HepG2 (cell line): ENCODE measurements around the gene GPR4. TPM values are rescaled to one million over a fixed set of nuclear protein-coding genes. Genes with fewer than 3 reads are reported as not detected.
A peak's percentile ranks its signal among the peaks of the same experiment; 100 is the strongest.

Experiments
- CAMTA2 ChIP-seq: sonication (generic); formaldehyde crosslinking; IDR thresholded peaks from 2 replicates; pipeline ENCODE4 v1.4.0; 2020; ENCODE audit warnings: mild to moderate bottlenecking, missing genetic modification reagents, borderline replicate concordance
- CCDC6 ChIP-seq: sonication (generic); formaldehyde crosslinking; IDR thresholded peaks from 2 replicates; pipeline ENCODE4 v1.8.1; 2022; ENCODE audit warnings: mild to moderate bottlenecking, missing genetic modification reagents, moderate library complexity
- HOMEZ ChIP-seq: IDR thresholded peaks from 2 replicates; pipeline ENCODE4 v1.6.1; 2016; ENCODE audit warnings: low read depth
- IRX3 ChIP-seq: sonication (generic); formaldehyde crosslinking; IDR thresholded peaks from 2 replicates; pipeline ENCODE4 v1.8.1; 2023; ENCODE audit warnings: mild to moderate bottlenecking, low read depth, missing genetic modification reagents, borderline replicate concordance
- MEIS2 ChIP-seq: sonication (generic); formaldehyde crosslinking; IDR thresholded peaks from 2 replicates; pipeline ENCODE4 v1.9.0; 2021; ENCODE audit warnings: mild to moderate bottlenecking, missing genetic modification reagents
- NR2C2 ChIP-seq: sonication (generic); formaldehyde crosslinking; IDR thresholded peaks from 2 replicates; pipeline ENCODE4 v1.4.0; 2020; ENCODE audit warnings: missing genetic modification reagents, mild to moderate bottlenecking, moderate library complexity, borderline replicate concordance
- PAXIP1 ChIP-seq: sonication (generic); formaldehyde crosslinking; conservative IDR thresholded peaks from 2 replicates; pipeline ENCODE4 v1.4.0; 2020; ENCODE audit warnings: mild to moderate bottlenecking, missing genetic modification reagents, moderate library complexity
- POLR2A ChIP-seq, 2 experiments: IDR thresholded peaks; 2 replicates each; pipeline ENCODE4 v1.6.1; 2011; ENCODE audit warnings: low read depth in 2 of 2, low read length in 2 of 2, mild to moderate bottlenecking in 1 of 2, moderate library complexity in 1 of 2; ENCODE audit not compliant: insufficient read depth in 1 of 2
- SRY ChIP-seq: sonication (generic); formaldehyde crosslinking; IDR thresholded peaks from 2 replicates; pipeline ENCODE4 v1.8.0; 2022; ENCODE audit warnings: mild to moderate bottlenecking, missing genetic modification reagents
- ZNF276 ChIP-seq: sonication (generic); formaldehyde crosslinking; IDR thresholded peaks from 2 replicates; pipeline ENCODE4 v1.4.0; 2020; ENCODE audit warnings: mild to moderate bottlenecking, low read depth, missing genetic modification reagents
- ZNF501 ChIP-seq: sonication (generic); formaldehyde crosslinking; IDR thresholded peaks from 2 replicates; pipeline ENCODE4 v1.5.1; 2020; ENCODE audit warnings: mild to moderate bottlenecking, moderate library complexity, missing genetic modification reagents
- ZNF614 ChIP-seq: IDR thresholded peaks from 2 replicates; pipeline ENCODE4 v1.6.1; 2018; ENCODE audit warnings: missing biosample characterization, missing genetic modification reagents, inconsistent platforms, borderline replicate concordance
- ZNF687 ChIP-seq: sonication (generic); formaldehyde crosslinking; IDR thresholded peaks from 2 replicates; pipeline ENCODE4 v1.5.1; 2020; ENCODE audit warnings: mild to moderate bottlenecking, missing genetic modification reagents, moderate library complexity
- ZNF790 ChIP-seq: sonication (generic); formaldehyde crosslinking; IDR thresholded peaks from 2 replicates; pipeline ENCODE4 v1.8.0; 2022; ENCODE audit warnings: missing genetic modification reagents, mild to moderate bottlenecking, borderline replicate concordance
- ZSCAN29 ChIP-seq: sonication (generic); formaldehyde crosslinking; conservative IDR thresholded peaks from 2 replicates; pipeline ENCODE4 v1.4.0; 2020; ENCODE audit warnings: mild to moderate bottlenecking, missing genetic modification reagents
- ZSCAN31 ChIP-seq: sonication (generic); formaldehyde crosslinking; IDR thresholded peaks from 2 replicates; pipeline ENCODE4 v1.5.0; 2020; ENCODE audit warnings: low read depth, mild to moderate bottlenecking, missing genetic modification reagents
- ZSCAN9 ChIP-seq: IDR thresholded peaks from 2 replicates; pipeline ENCODE4 v1.6.1; 2016; ENCODE audit warnings: borderline replicate concordance
- polyA plus RNA-seq, 8 experiments: library from polyadenylated mRNA; depleted of rRNA in 3 of 8; stranded (reverse) in 7 of 8; unstranded in 1 of 8; fragments of >200 nt; fragmentation: Illumina TruSeq in 4 of 8; extraction: Trizol in 4 of 8; gene quantifications; 2 replicates each; pipeline versions ENCODE4 v1.2.1 to v1.2.3, GENCODE V29; 2011 to 2016; ENCODE audit warnings: low read depth in 4 of 8, missing spikeins in 1 of 8, mixed read lengths in 1 of 8; ENCODE audit not compliant: insufficient read depth in 1 of 8
- total RNA-seq, 5 experiments: library from RNA; depleted of rRNA; stranded (reverse); fragments of >200 nt; fragmentation: Illumina TruSeq; extraction: Trizol; gene quantifications; 2 replicates each; pipeline ENCODE4 v1.2.3, GENCODE V29; 2016; ENCODE audit warnings: low read depth in 1 of 5

The GPR4 gene
- total and polyA plus RNA-seq, 2 of the 13 experiments (the other 11 are each of a cell fraction or from before 2014, with no cell fraction given): 0.15 TPM; not detected in 1

GRCh38 chr19:45641274-45642105 lies 39.5 kb upstream of the GPR4 start (continued):
- TF ChIP-seq ZNF687 (CRISPR knock-in tag) (peak; percentile 91), SRY (CRISPR knock-in tag) (0 out of 2 replicates have a peak, but pooled peaks have one; percentile 26), ZNF790 (CRISPR knock-in tag) (peak; percentile 70; the same call in 1 of the 2 replicates), ZNF501 (CRISPR knock-in tag) (peak; percentile 61), MEIS2 (CRISPR knock-in tag) (no peak; the same call in 1 of the 2 replicates), PAXIP1 (CRISPR knock-in tag) (peak; percentile 34; the same call in 1 of the 2 replicates), IRX3 (CRISPR knock-in tag) (no peak), HOMEZ (0 out of 2 replicates have a peak, but pooled peaks have one; percentile 27), CAMTA2 (no peak), ZSCAN9 (CRISPR knock-in tag) (0 out of 2 replicates have a peak, but pooled peaks have one; percentile 32), CCDC6 (CRISPR knock-in tag) (0 out of 2 replicates have a peak, but pooled peaks have one; percentile 28), ZSCAN29 (CRISPR knock-in tag) (0 out of 2 replicates have a peak, but pooled peaks have one; percentile 18), ZSCAN31 (CRISPR knock-in tag) (no peak), POLR2A (IDR thresholded peaks at IDR 0.05; ENCODE audit: insufficient read depth in 1 of 2, low read depth in 2 of 2, low read length in 2 of 2) (peak in 1 of 2 experiments; percentile 54; a peak in 2 of 4 replicates), ZNF614 (CRISPR knock-in tag) (no peak), NR2C2 (no peak), ZNF276 (CRISPR knock-in tag) (0 out of 2 replicates have a peak, but pooled peaks have one; percentile 56)
